Measurements from ENCODE around the gene CAPS2. TPM values are rescaled to one million over a fixed set of nuclear protein-coding genes. Genes with fewer than 3 reads are reported as not detected.

CAPS2 gene
- total RNA-seq, 1 experiment from 2014 or later, result 4.2 TPM

- CTCF ChIA-PET, result no interaction called here
- POLR2A ChIA-PET, result no interaction called here
- TF ChIP-seq ATF3 (CRISPR knock-in tag; conservative IDR thresholded peaks at IDR 0.05) (no peak), OVOL2 (CRISPR knock-in tag; IDR thresholded peaks at IDR 0.05; ENCODE audit: borderline replicate concordance) (no peak), NR1H2 (CRISPR knock-in tag; IDR thresholded peaks at IDR 0.05) (no peak), ZNF138 (CRISPR knock-in tag; conservative IDR thresholded peaks at IDR 0.05) (no peak), ZNF671 (CRISPR knock-in tag; IDR thresholded peaks at IDR 0.05) (no peak), NFATC4 (CRISPR knock-in tag; IDR thresholded peaks at IDR 0.05) (no peak), ZNF396 (CRISPR knock-in tag; IDR thresholded peaks at IDR 0.05; ENCODE audit: borderline replicate concordance) (no peak), TP53 (CRISPR knock-in tag; IDR thresholded peaks at IDR 0.05) (no peak), ESRRA (CRISPR knock-in tag; IDR thresholded peaks at IDR 0.05; ENCODE audit: borderline replicate concordance) (no peak), PREB (CRISPR knock-in tag; IDR thresholded peaks at IDR 0.05; ENCODE audit: borderline replicate concordance) (no peak), CREM (CRISPR knock-in tag; IDR thresholded peaks at IDR 0.05) (no peak), ZNF532 (CRISPR knock-in tag; IDR thresholded peaks at IDR 0.05; ENCODE audit: borderline replicate concordance) (no peak), NFE2L1 (CRISPR knock-in tag; IDR thresholded peaks at IDR 0.05) (no peak), SOX15 (CRISPR knock-in tag; IDR thresholded peaks at IDR 0.05) (no peak), JUN (CRISPR knock-in tag; IDR thresholded peaks at IDR 0.05) (no peak), KAT7 (CRISPR knock-in tag; IDR thresholded peaks at IDR 0.05; ENCODE audit: borderline replicate concordance) (no peak), RELA (CRISPR knock-in tag; IDR thresholded peaks at IDR 0.05; ENCODE audit: borderline replicate concordance) (no peak), IRF1 (CRISPR knock-in tag; IDR thresholded peaks at IDR 0.05) (no peak), E2F5 (CRISPR knock-in tag; IDR thresholded peaks at IDR 0.05) (no peak), ZBTB43 (CRISPR knock-in tag; IDR thresholded peaks at IDR 0.05) (no peak)
Observed at GRCh38 chr12:75317784-75318183, 12.3 kb downstream of the CAPS2 start.

More at GRCh38 chr12:75317784-75318183, 12.3 kb downstream of the CAPS2 start:
- Mint-ChIP-seq H3K4me3 (no peak overlapping the region), H3K36me3 (no peaks in the 10 kb centered on the region), H3K9me3 (no peaks in the 10 kb centered on the region), H3K27ac (no peak overlapping the region), H3K4me1 (no peaks in the 10 kb centered on the region), H3K27me3 (ENCODE audit: low read depth) (no peaks in the 10 kb centered on the region)
- ATAC-seq (no peak), DNase-seq (ENCODE audit: low spot score) (no peak)

Measured in WTC11 (cell line).